ENCODE measurements around the gene ZNF334.

ZNF334 gene

DNA sequence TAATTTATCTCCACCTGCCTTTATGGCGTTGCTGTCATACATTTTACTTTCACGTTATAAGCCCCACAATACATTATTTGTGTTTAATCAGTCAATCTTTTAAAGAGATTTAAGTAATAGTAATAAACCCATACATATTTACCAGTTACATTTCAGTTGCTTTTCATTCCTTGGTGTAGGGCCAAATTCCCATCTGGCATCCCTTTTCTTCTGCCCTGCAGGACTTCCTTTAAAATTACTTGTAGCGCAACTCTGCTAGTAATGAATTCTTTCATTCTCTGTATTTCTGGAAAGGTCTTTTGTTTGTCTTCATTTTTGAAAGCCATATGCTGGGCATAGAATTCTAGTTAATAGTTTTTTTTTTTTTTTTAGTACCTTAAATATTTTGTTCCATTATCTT lies 24.9 kb downstream of the ZNF334 start:
- TF ChIP-seq, protein P1, sequence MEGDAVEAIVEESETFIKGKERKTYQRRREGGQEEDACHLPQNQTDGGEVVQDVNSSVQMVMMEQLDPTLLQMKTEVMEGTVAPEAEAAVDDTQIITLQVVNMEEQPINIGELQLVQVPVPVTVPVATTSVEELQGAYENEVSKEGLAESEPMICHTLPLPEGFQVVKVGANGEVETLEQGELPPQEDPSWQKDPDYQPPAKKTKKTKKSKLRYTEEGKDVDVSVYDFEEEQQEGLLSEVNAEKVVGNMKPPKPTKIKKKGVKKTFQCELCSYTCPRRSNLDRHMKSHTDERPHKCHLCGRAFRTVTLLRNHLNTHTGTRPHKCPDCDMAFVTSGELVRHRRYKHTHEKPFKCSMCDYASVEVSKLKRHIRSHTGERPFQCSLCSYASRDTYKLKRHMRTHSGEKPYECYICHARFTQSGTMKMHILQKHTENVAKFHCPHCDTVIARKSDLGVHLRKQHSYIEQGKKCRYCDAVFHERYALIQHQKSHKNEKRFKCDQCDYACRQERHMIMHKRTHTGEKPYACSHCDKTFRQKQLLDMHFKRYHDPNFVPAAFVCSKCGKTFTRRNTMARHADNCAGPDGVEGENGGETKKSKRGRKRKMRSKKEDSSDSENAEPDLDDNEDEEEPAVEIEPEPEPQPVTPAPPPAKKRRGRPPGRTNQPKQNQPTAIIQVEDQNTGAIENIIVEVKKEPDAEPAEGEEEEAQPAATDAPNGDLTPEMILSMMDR (IDR thresholded peaks at IDR 0.05; ENCODE audit: insufficient read depth, low read depth, low read length, missing control alignments): no peak
- DNase-seq (ENCODE audit: low read depth): no peak

DNA sequence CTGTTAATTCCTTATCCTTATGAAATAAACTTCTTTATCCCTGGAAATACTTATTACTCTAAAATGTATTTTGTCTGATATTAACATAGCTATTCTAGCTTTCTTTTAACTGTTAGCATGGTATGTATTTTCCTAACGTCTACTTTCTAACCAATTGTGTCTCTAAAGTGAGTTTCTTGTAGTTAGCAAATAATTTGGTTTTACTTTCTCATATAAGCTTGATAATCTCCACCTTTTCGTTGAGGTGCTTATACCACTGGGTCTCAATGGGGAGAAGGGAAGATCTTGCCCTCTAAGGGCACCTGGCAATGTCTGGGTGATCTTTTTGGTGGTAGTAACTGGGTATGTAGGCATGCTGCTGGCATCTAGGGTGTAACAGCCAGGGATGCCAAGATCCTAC lies 25.7 kb downstream of the ZNF334 start:
- H3K4me3 ChIP-seq (ENCODE audit: low read length): no peak overlapping the region
- no peak for DNase-seq (ENCODE audit: low read depth)
- TF ChIP-seq, protein P1 (IDR thresholded peaks at IDR 0.05; ENCODE audit: insufficient read depth, low read depth, low read length, missing control alignments): no peak

More for the DNA sequence above, 24.9 kb downstream of the ZNF334 start:
- no peak overlapping the region for H3K4me3 ChIP-seq (ENCODE audit: low read length)

DNA sequence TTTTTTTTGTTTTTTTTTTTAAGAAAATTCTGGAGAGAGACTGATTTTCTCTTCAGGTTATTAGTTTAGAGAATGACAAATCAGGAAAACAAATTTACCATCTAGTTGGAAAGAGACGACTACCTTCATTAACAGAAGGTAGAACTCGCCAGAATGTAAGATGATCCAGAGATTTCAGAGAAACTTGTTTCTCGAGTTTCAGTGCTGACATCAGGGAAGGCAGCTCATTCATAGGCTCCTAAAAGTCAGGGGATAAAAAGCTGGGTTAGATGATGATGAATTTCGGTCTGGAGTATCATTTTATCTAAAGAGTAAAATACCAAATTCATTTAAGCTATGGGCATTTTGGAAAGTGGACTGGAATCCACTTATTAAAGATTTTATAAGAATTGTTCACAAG lies 27.9 kb downstream of the ZNF334 start:
- peak; percentile 46 for DNase-seq (ENCODE audit: low read depth)
- TF ChIP-seq, protein P1 (IDR thresholded peaks at IDR 0.05; ENCODE audit: insufficient read depth, low read depth, low read length, missing control alignments): no peak
- no peak overlapping the region for H3K4me3 ChIP-seq (ENCODE audit: low read length)

DNA sequence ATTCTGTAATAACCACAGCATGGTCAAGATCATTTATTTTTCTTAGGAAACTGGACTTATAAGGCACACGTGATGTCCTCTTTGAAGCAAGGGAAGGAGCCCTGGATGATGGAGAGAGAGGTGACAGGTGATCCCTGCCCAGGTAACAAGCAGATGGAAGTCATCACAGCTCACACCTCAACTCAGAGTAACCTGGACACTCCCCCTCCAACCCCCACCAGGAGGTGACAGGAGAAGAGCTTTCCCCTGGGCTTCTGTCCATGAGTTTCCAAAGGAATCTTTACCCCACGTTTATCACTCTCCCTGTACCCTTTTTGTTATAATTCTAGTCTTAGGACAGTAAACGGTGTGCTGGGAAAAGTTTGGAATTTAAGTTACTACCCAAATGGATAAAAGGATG lies 28.4 kb downstream of the ZNF334 start:
- no peak for DNase-seq (ENCODE audit: low read depth)
- TF ChIP-seq, protein P1 (IDR thresholded peaks at IDR 0.05; ENCODE audit: insufficient read depth, low read depth, low read length, missing control alignments): no peak
- no peak overlapping the region for H3K4me3 ChIP-seq (ENCODE audit: low read length)

DNA sequence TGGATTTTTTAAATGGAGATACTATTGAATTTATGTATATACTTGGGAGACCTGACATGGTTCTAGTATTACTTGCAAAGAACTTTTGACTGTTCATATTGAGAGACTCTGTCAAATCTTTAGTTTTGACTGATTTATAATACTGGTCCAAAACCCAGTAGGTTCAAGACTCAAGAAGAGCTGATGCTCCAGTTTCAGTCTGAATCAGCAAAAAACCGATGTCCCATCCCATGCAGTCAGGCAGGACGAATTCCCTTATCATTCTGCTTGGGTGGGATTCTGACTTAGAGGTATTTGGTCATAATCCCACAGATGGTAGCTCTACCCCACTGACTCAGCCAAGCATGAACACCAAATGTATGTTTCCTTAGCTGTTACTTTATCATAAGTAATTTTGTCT lies 29.5 kb downstream of the ZNF334 start:
- TF ChIP-seq, protein P1 (IDR thresholded peaks at IDR 0.05; ENCODE audit: insufficient read depth, low read depth, low read length, missing control alignments): no peak
- H3K4me3 ChIP-seq (ENCODE audit: low read length): no peak overlapping the region
- no peak for DNase-seq (ENCODE audit: low read depth)

DNA sequence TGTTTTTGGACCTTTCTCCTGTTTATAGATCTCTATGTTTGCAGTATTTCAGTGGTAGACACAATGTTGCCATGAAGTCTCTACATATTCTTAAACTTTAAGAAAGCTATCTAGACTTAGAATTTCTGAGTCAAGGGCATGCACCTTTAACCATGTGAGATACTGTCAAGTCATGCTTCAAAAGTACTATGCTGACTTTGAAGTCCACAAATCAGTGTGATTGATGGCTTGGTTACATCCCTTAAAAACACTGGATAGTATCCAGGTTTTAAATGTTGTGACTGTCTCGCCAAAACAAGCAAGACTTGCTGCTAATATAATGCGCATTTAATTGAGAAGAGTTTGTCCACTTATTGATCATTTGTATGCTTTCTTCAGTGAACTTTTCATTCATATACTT lies 30.5 kb downstream of the ZNF334 start:
- H3K4me3 ChIP-seq (ENCODE audit: low read length): no peak overlapping the region
- TF ChIP-seq, protein P1 (IDR thresholded peaks at IDR 0.05; ENCODE audit: insufficient read depth, low read depth, low read length, missing control alignments): no peak

DNA sequence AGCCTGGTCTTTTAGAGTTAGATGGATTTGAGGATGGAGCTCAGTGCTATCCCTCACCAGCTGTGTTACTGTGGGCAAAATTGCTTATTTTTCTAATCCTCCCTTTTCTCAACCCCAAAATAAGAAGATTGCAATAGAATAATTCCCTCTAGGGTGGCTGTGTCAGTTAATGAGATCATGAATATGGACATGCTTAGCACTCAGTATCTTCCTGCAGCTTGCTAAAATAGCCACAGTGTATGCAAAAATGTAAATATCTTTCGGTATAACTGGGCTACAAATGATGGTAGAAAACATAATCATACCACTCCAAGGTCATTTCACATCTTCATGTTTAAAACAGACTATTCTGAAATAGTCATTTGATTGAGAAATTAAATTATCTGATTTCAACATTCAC lies 35.7 kb downstream of the ZNF334 start:
- no peak overlapping the region for H3K4me3 ChIP-seq (ENCODE audit: low read length)
- DNase-seq (ENCODE audit: low read depth): no peak
- TF ChIP-seq, protein P1 (IDR thresholded peaks at IDR 0.05; ENCODE audit: insufficient read depth, low read depth, low read length, missing control alignments): no peak

More for the DNA sequence above, 30.5 kb downstream of the ZNF334 start:
- no peak for DNase-seq (ENCODE audit: low read depth)

All from epithelial cell of esophagus (primary cell).